ENCODE data around the gene B3GNT8. TPM values are rescaled to one million over a fixed set of nuclear protein-coding genes. Genes with fewer than 3 reads are reported as not detected.

B3GNT8 gene
- total RNA-seq, 1 experiment from 2014 or later, result not detected

DNA sequence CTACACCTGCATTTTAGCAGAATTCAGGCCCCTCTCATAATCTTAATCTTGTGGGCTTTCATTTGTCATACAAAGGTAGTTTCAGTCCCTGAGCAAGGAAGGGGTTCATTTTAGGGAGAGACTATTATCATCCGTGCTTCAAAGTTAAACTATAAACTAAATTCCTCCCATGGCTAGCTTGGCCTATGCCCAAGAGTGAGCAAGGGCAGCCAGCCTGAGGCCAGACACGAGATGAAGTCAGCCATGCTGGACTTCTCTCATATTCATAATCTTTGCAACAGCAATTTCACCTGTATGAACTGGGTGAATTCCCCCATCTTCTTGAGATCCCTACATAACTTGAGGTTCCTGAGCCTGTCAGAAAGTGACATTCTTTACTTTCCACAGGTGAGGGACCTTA, 28.8 kb upstream of the B3GNT8 start:
- no peak overlapping the region for H3K4me3 ChIP-seq (replicated peaks in 1 of 2; ENCODE audit: low read depth in 1 of 2, low read length in 2 of 2)
- no peaks in the 10 kb centered on the region for H3K9me2 ChIP-seq (ENCODE audit: insufficient read depth)
- H3K36me3 ChIP-seq (ENCODE audit: control insufficient read depth in 1 of 2, insufficient read depth in 2 of 2, low read length in 2 of 2), result no peaks in the 10 kb centered on the region
- H3K4me2 ChIP-seq (ENCODE audit: low read length), result no peak overlapping the region
- H3K4me1 ChIP-seq (ENCODE audit: control insufficient read depth in 1 of 2, insufficient read depth in 2 of 2, low read length in 2 of 2), result no peaks in the 10 kb centered on the region
- no peaks in the 10 kb centered on the region for H3K79me2 ChIP-seq (ENCODE audit: insufficient read depth, low read length)
- ChIA-PET CTCF (no interaction called here), RAD21 (ENCODE audit: low non-redundant PET in 1 of 2, low total read pairs in 2 of 2, uncharacterized antibody in 2 of 2, unreplicated experiment in 2 of 2) (no interaction called here), POLR2A (no interaction called here)
- intact Hi-C loops (cut with micrococcal nuclease), result no loop called here
- no peak overlapping the region for H3K9ac ChIP-seq (ENCODE audit: low read length)
- 0 out of 4 replicates have a peak, but pooled peaks cover 0 to 3% of the 10 kb centered on the region in 2 experiments for H3K9me3 ChIP-seq (ENCODE audit: control insufficient read depth in 1 of 2, insufficient read depth in 1 of 2, low read depth in 1 of 2, low read length in 2 of 2)
- BruUV-seq (replicated peaks), result no TSS peak
- TF ChIP-seq, protein P1, sequence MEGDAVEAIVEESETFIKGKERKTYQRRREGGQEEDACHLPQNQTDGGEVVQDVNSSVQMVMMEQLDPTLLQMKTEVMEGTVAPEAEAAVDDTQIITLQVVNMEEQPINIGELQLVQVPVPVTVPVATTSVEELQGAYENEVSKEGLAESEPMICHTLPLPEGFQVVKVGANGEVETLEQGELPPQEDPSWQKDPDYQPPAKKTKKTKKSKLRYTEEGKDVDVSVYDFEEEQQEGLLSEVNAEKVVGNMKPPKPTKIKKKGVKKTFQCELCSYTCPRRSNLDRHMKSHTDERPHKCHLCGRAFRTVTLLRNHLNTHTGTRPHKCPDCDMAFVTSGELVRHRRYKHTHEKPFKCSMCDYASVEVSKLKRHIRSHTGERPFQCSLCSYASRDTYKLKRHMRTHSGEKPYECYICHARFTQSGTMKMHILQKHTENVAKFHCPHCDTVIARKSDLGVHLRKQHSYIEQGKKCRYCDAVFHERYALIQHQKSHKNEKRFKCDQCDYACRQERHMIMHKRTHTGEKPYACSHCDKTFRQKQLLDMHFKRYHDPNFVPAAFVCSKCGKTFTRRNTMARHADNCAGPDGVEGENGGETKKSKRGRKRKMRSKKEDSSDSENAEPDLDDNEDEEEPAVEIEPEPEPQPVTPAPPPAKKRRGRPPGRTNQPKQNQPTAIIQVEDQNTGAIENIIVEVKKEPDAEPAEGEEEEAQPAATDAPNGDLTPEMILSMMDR (IDR thresholded peaks at IDR 0.05 in 2 of 3, conservative IDR thresholded peaks at IDR 0.05 in 1 of 3; ENCODE audit: borderline replicate concordance in 1 of 3, insufficient read depth in 1 of 3, low read depth in 2 of 3, low read length in 2 of 3), result no peak
- TF ChIP-seq TCF7L2 (IDR thresholded peaks at IDR 0.05; ENCODE audit: borderline replicate concordance, extremely low read depth, insufficient read depth, insufficient read length) (no peak), ELF1 (IDR thresholded peaks at IDR 0.05; ENCODE audit: borderline replicate concordance, low read depth) (no peak), ZNF274 (IDR thresholded peaks at IDR 0.05; ENCODE audit: low read depth, low read length) (no peak), CBX3 (IDR thresholded peaks at IDR 0.05; ENCODE audit: low read depth) (no peak), RAD21 (IDR thresholded peaks at IDR 0.05; ENCODE audit: low read depth) (no peak)
- TF ChIP-seq, protein P2, sequence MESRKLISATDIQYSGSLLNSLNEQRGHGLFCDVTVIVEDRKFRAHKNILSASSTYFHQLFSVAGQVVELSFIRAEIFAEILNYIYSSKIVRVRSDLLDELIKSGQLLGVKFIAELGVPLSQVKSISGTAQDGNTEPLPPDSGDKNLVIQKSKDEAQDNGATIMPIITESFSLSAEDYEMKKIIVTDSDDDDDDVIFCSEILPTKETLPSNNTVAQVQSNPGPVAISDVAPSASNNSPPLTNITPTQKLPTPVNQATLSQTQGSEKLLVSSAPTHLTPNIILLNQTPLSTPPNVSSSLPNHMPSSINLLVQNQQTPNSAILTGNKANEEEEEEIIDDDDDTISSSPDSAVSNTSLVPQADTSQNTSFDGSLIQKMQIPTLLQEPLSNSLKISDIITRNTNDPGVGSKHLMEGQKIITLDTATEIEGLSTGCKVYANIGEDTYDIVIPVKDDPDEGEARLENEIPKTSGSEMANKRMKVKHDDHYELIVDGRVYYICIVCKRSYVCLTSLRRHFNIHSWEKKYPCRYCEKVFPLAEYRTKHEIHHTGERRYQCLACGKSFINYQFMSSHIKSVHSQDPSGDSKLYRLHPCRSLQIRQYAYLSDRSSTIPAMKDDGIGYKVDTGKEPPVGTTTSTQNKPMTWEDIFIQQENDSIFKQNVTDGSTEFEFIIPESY (IDR thresholded peaks at IDR 0.05; ENCODE audit: extremely low read depth, insufficient replicate concordance, low read length), result no peak
- TF ChIP-seq, protein P3, sequence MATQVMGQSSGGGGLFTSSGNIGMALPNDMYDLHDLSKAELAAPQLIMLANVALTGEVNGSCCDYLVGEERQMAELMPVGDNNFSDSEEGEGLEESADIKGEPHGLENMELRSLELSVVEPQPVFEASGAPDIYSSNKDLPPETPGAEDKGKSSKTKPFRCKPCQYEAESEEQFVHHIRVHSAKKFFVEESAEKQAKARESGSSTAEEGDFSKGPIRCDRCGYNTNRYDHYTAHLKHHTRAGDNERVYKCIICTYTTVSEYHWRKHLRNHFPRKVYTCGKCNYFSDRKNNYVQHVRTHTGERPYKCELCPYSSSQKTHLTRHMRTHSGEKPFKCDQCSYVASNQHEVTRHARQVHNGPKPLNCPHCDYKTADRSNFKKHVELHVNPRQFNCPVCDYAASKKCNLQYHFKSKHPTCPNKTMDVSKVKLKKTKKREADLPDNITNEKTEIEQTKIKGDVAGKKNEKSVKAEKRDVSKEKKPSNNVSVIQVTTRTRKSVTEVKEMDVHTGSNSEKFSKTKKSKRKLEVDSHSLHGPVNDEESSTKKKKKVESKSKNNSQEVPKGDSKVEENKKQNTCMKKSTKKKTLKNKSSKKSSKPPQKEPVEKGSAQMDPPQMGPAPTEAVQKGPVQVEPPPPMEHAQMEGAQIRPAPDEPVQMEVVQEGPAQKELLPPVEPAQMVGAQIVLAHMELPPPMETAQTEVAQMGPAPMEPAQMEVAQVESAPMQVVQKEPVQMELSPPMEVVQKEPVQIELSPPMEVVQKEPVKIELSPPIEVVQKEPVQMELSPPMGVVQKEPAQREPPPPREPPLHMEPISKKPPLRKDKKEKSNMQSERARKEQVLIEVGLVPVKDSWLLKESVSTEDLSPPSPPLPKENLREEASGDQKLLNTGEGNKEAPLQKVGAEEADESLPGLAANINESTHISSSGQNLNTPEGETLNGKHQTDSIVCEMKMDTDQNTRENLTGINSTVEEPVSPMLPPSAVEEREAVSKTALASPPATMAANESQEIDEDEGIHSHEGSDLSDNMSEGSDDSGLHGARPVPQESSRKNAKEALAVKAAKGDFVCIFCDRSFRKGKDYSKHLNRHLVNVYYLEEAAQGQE (IDR thresholded peaks at IDR 0.05; ENCODE audit: low read depth), result no peak
- H3K27ac ChIP-seq (ENCODE audit: low read depth, low read length), result no peak overlapping the region
- DNase-seq (ENCODE audit: low read depth, low spot score) (no peak), ATAC-seq (no peak)
- H3K27me3 ChIP-seq (ENCODE audit: insufficient read depth, low read length), result peaks cover 34% of the 10 kb centered on the region
- no peak overlapping the region for H2AFZ ChIP-seq (ENCODE audit: low read depth, low read length, poor library complexity, severe bottlenecking)
- no peaks in the 10 kb centered on the region for H4K20me1 ChIP-seq (ENCODE audit: insufficient read depth)

Data from HCT116 (cell line).